ENCODE measurements around the gene SMG6.

DNA sequence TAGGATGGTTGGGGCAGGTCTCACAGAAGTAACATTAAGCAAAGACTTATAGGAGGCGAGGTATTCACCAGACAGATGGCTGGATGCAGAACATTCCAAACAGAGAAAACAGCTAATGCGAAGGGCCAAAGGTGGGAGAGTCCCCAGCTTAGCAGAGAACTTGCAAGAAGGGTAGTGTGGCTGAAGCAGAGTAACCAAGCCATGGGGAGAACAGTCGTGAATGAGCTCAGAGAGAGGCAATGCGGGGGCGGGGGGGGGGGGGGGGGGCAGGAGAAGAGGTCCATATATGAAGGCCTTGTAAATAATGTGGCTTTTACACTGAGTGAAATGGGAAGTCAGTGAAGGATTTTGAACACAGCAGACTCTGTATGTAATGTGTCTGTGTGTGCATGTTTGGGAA, 81.3 kb downstream of the SMG6 start:
- TF ChIP-seq, protein P1, sequence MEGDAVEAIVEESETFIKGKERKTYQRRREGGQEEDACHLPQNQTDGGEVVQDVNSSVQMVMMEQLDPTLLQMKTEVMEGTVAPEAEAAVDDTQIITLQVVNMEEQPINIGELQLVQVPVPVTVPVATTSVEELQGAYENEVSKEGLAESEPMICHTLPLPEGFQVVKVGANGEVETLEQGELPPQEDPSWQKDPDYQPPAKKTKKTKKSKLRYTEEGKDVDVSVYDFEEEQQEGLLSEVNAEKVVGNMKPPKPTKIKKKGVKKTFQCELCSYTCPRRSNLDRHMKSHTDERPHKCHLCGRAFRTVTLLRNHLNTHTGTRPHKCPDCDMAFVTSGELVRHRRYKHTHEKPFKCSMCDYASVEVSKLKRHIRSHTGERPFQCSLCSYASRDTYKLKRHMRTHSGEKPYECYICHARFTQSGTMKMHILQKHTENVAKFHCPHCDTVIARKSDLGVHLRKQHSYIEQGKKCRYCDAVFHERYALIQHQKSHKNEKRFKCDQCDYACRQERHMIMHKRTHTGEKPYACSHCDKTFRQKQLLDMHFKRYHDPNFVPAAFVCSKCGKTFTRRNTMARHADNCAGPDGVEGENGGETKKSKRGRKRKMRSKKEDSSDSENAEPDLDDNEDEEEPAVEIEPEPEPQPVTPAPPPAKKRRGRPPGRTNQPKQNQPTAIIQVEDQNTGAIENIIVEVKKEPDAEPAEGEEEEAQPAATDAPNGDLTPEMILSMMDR (IDR thresholded peaks at IDR 0.05) = no peak
- no peak for TF ChIP-seq EP300 (IDR thresholded peaks at IDR 0.05)

All from upper lobe of left lung (tissue), 4 donors.